HG03378 (cell line): ENCODE data around the gene FRAS1.

Experiments
- ATAC-seq: cut with Tn5 transposase; IDR thresholded peaks from one replicate; pipeline ENCODE4 v1.9.1; 2021; ENCODE audit warnings: mild to moderate bottlenecking, moderate library complexity; ENCODE audit not compliant: unreplicated experiment

Gene FRAS1

GRCh38 chr4:78360466-78360865, 303.3 kb downstream of the FRAS1 start:
- ATAC-seq = no peak

DNA sequence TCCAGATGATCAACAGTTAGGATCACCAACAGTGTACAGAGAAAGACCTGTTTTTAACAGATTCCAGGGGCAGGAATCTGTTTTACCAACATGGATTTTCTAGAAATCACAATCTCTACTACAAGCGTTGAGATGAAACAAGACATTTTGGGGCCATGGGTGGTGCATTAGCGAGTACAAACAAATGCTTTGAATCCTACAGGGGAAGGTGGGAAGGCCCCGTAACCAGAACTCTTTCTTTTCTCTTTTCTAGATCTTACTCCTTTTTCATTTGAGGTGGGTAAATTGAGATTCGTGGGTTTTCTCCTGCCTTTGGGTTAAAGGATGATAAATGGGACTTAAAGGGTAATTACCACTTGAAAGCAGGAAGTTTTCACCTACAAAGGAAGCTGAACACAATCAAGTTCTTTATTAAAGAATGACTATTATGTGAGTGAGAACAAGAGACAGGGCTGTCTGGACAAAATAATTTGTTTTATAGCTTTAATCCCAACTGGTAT, 304.5 kb downstream of the FRAS1 start:
- ATAC-seq = no peak

- ATAC-seq = no peak
Measured at GRCh38 chr4:78362310-78362709, 305.2 kb downstream of the FRAS1 start.

DNA sequence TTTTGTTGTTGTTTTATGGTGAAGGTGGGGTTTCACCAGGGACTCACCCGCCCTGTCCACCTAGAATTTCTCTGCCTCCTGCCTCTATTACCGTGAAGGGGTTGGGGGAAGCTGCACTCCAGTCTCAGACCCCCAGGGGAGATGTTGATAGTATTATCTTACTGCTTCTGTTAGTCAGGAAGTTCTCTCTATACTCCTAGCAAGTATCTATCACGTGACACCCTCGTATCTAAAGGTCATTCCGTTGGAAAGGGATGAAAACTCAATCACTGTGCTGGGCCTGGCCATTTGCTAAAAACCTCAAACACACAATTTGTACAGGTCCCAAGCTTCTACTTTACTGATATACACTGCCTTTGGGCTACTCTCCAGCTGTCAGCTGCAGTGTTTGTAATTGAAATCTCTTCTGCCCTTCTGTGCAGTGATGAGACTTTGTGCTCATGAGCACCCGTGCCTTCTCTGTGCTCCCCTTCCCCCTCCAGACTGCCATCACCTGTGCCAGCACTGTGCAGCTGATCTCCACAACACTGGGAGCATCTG, 306.0 kb downstream of the FRAS1 start:
- no peak for ATAC-seq

DNA sequence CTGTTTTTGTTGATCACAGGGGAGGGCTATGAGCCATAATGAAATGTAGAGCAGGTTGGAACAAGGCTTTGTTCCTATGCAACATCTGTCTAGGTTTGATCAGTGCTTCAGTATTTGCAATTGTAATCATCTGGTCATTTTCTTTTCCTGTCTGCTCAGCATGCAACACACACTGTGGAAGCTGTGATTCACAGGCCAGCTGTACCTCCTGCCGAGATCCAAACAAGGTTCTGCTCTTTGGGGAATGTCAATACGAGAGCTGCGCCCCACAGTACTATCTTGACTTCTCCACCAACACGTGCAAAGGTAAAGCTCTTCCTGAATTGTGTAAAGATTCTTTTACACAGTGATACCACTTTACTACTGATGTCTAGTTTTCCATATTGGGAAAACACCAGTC, 312.6 kb downstream of the FRAS1 start:
- ATAC-seq = no peak

- no peak for ATAC-seq
Measured at GRCh38 chr4:78370631-78371372, 313.7 kb downstream of the FRAS1 start.

DNA sequence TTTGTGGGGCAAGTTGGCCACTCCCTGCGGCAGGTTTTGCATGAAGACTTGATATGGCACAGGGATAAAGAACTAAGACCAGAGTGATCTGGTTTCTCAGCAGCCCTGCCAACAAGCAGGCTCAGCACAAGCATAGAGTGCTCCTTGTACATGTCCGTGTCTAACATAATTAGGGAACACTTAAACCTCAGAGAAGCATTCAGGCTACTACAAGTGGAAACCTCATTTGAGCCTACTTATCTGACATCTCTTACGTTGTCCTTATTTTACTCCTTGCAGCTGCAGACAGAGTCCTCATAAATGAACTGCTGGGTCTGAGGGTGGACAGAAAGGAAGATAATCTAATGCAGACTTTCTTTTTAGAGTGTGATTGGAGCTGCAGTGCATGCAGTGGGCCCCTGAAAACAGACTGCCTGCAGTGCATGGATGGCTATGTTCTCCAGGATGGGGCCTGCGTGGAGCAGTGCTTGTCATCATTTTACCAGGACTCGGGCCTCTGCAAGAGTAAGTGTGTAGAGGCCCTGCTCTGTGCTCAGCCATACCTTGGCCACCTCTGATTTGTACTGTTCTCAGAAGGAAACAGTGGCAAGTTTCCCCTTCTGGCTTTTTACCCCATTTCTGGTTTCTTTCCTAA, 315.3 kb downstream of the FRAS1 start:
- no peak for ATAC-seq

DNA sequence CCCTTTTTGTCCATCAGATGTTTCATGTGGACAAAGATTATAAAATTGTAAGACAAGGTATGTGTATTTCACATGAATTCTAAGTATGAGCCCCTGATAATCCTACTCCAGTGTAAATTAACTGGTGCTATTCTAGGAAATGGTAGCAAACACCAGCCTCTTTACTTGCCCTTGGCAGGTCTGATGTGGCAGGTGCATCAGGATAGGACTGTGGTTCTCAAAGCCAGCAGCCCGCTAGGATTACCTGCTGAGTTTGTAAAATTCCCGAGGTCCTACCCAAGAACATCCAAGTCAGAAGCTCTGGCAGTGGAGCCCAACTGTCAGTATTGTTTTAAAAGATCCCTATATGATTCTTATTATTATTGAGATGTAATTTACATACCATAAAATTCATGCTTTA, 320.4 kb downstream of the FRAS1 start:
- ATAC-seq = no peak

GRCh38 chr4:78379040-78379439, 321.9 kb downstream of the FRAS1 start:
- ATAC-seq = no peak

DNA sequence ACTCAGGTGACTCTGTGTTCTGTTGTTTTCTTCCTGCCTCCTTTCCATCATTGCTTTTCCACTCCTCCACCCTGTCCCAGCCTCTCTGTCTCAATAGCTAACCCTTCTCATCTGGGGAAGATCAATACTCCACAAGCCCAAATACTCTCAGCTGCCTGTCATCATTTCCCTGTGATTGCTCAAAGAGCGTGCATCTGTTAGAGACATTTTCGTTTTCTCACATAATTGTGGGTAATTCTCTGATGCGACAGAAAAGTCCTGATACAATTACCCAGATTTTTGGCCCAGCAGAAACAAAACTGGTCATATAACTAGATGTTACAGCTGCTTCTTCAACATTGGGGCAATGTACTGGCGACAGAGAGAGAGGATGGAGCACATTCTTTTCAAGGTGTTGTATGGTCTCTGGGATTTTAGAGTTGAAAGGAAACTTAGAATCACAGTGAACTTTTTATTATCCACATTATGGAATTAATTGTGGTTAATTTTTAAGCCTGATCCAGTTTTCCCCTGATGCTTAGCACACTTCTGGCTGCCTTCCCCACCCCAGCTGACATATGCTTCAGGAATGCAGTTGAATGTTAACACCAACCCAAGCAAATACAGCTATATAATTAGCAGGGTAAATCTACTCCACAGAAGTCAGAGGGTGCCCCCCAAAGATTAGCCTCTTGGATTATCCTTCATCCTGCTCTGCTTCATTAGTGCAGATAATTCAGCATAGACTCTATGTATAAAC, 323.0 kb downstream of the FRAS1 start:
- no peak for ATAC-seq

GRCh38 chr4:78386679-78387078, 329.6 kb downstream of the FRAS1 start:
- no peak for ATAC-seq

GRCh38 chr4:78395642-78396041, 338.5 kb downstream of the FRAS1 start:
- no peak for ATAC-seq

GRCh38 chr4:78396613-78397291, 339.6 kb downstream of the FRAS1 start:
- ATAC-seq = no peak

GRCh38 chr4:78397292-78397630, 340.1 kb downstream of the FRAS1 start:
- no peak for ATAC-seq

GRCh38 chr4:78409612-78410202, 352.6 kb downstream of the FRAS1 start:
- ATAC-seq = no peak

DNA sequence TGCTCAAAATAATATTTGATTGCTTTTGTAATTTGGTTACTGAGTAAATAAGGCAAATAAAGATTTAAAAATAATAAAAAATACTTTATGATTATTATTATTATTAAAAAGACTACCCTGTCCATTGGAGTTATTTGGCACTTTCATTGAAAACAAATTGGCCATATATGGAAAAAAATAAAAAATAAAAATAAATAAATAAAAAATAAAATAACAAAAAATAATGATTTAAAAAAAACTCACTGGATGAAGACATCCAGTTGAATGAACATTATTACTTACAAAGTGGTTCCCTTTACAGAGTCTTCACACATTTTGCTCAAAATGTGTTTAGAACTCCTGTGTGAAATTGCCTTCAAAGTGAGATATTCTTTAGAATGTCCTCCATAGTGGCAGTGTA, 353.1 kb downstream of the FRAS1 start:
- ATAC-seq = no peak

DNA sequence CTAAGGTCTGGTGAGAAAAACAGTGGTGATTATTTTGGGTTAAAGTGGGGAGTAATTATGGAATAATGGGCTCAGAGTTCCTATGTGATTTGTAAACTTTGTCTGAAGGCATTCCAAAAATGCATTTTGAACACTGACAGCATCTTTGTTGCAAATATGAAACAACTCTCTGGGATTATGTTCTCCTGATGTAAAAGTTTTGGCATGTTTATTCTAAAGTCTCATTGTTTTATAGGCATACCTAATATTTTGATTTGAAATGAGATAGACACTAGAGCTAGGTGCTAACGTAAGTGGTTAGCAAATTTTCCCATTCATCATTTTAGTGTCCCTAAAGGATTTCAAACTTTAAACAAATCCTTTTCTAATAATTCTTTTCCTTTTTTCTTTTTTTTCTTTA, 353.6 kb downstream of the FRAS1 start:
- ATAC-seq = no peak

DNA sequence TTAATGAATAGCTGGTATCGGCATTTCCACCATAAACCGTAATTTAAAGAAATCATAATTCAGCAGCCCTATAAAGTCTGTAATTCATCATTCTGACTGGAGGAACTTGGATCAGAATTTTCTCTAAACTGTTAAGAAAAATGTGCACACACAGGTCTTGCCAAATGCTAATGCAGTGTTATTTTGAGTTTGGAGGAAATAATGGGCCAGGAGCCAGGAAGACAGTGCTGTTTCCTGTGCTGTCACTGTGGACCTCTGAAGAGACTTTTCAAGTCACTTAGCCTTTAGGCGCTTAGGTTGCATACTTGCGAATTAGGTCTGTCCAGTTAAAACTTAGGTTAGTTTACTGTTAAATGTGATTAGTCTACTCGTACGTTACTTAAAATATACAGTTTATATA, 357.0 kb downstream of the FRAS1 start:
- no peak for ATAC-seq

- ATAC-seq = no peak
Measured at GRCh38 chr4:78417603-78418002, 360.5 kb downstream of the FRAS1 start.

DNA sequence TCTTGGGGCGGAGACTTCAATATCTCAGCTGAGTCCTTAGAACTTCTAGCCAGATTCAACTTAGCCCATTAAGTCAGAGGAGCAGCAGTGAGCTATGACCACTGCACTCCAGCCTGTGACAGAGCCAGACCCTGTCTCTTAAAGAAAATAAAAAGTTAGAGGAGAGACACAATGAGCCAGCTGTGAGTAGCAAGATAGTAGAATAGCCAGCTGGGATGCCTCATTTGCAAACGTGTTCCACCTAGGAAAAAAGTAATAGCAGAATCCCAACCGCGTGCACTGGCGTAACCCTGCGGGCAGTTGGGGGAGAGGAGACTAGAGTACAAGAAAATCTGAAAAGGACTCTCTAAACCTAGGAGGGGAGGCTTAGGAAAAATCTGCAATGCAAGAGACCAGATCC, 361.3 kb downstream of the FRAS1 start:
- no peak for ATAC-seq

- ATAC-seq = no peak
Measured at GRCh38 chr4:78423790-78424189, 366.7 kb downstream of the FRAS1 start.
